Common myeloid progenitor, CD34-positive (primary cell): ENCODE results near the gene C14orf132. TPM values are rescaled to one million over a fixed set of nuclear protein-coding genes. Genes with fewer than 3 reads are reported as not detected.

ENCODE experiments used
- CTCF ChIA-PET: fragments of 350-600 bp; sonication (Branson Sonifier 250); formaldehyde crosslinking; loops from one replicate; lab custom pipeline; 2021; ENCODE audit warnings: antibody characterized with exemption; lab: Charles Lee
- POLR2A ChIA-PET: fragments of 350-600 bp; sonication (Branson Sonifier 250); formaldehyde crosslinking; loops from one replicate; lab custom pipeline; 2021; ENCODE audit warnings: antibody characterized with exemption; lab: Charles Lee
- DNase-seq, 3 donors: peaks; one replicate each; pipeline versions ENCODE4 v3.0.0 to v3.0.0-alpha.2; 2013
- H3K27ac ChIP-seq, 2 experiments: 1 replicate in 1 of 2; 2 replicates in 1 of 2; pipeline ENCODE4 v1.7.0; 2013; ENCODE audit warnings: inconsistent platforms in 2 of 2, low read length in 2 of 2, mild to moderate bottlenecking in 2 of 2, low read depth in 1 of 2, moderate library complexity in 1 of 2; ENCODE audit not compliant: severe bottlenecking in 2 of 2, insufficient read depth in 1 of 2, poor library complexity in 1 of 2
- H3K27me3 ChIP-seq, 5 experiments: replicated peaks in 2 of 5; 1 replicate in 3 of 5; 2 replicates in 2 of 5; pipeline versions ENCODE4 v1.6.1 to v1.7.0; 2013; ENCODE audit warnings: low read length in 4 of 5, mild to moderate bottlenecking in 2 of 5, moderate library complexity in 2 of 5, inconsistent platforms in 1 of 5; ENCODE audit not compliant: insufficient read depth in 5 of 5, control insufficient read depth in 4 of 5
- H3K36me3 ChIP-seq, 4 experiments: 1 replicate in 2 of 4; 2 replicates in 2 of 4; pipeline versions ENCODE4 v1.6.1 to v1.7.0; 2013; ENCODE audit warnings: low read length in 3 of 4, control low read depth in 1 of 4, mild to moderate bottlenecking in 1 of 4; ENCODE audit not compliant: control insufficient read depth in 4 of 4, insufficient read depth in 4 of 4
- H3K4me1 ChIP-seq, 4 experiments: 1 replicate in 3 of 4; 2 replicates in 1 of 4; pipeline versions ENCODE4 v1.6.1 to v1.7.1; 2013; ENCODE audit warnings: low read length in 3 of 4, mild to moderate bottlenecking in 3 of 4, control low read depth in 1 of 4, inconsistent platforms in 1 of 4, moderate library complexity in 1 of 4; ENCODE audit not compliant: control insufficient read depth in 4 of 4, insufficient read depth in 4 of 4; ENCODE audit errors: control extremely low read depth in 1 of 4
- H3K4me3 ChIP-seq, 7 experiments: 1 replicate in 4 of 7; 2 replicates in 3 of 7; pipeline versions ENCODE4 v1.5.1 to v1.7.0; 2013; ENCODE audit warnings: mild to moderate bottlenecking in 7 of 7, low read length in 6 of 7, moderate library complexity in 6 of 7, inconsistent platforms in 2 of 7, low read depth in 2 of 7, control low read depth in 1 of 7; ENCODE audit not compliant: insufficient read depth in 4 of 7, control insufficient read depth in 1 of 7; ENCODE audit errors: extremely low read depth in 1 of 7
- H3K9me3 ChIP-seq, 5 experiments: 1 replicate in 4 of 5; 2 replicates in 1 of 5; pipeline versions ENCODE4 v1.6.1 to v1.7.1; 2013; ENCODE audit warnings: low read length in 4 of 5, mild to moderate bottlenecking in 2 of 5, inconsistent platforms in 1 of 5, low read depth in 1 of 5, moderate library complexity in 1 of 5; ENCODE audit not compliant: control insufficient read depth in 4 of 5, insufficient read depth in 2 of 5; ENCODE audit errors: control extremely low read depth in 1 of 5
- WGBS: methylation state at CpG from one replicate; pipeline ENCODE4 v1.1.5; 2013; ENCODE audit not compliant: insufficient coverage; 5-methylcytosine and 5-hydroxymethylcytosine counted together
- polyA plus RNA-seq: library from polyadenylated mRNA; unstranded; fragments of 120-200 nt; gene quantifications from one replicate; pipeline ENCODE4 v1.2.1, GENCODE V29; 2013

C14orf132 gene
- 0.05 TPM for polyA plus RNA-seq

- H3K9me3 ChIP-seq = peaks cover 0 to 3% (median 0%) of the 10 kb centered on the region in 5 experiments
- WGBS = under 1% methylated on average over 48 of the region's 72 CpGs
- ChIA-PET POLR2A (no interaction called here), CTCF (no interaction called here)
- DNase-seq = peak; percentile 5 to 16 (median 7)
- no peaks in the 10 kb centered on the region for H3K36me3 ChIP-seq
- H3K4me1 ChIP-seq = peaks cover 0 to 14% (median 8%) of the 10 kb centered on the region in 4 experiments
- H3K27ac ChIP-seq = no peak within 1 kb of the TSS
- H3K27me3 ChIP-seq = peaks cover 22 to 76% (median 31%) of the 10 kb centered on the region in 5 experiments
- peak within 1 kb of the TSS; percentile 26 to 74 (median 51) for H3K4me3 ChIP-seq
Observed at GRCh38 chr14:96038920-96039632, at the start of gene C14orf132. Gene C14orf132, plus strand, starts transcription at chr14:96039362. Its CDS starts 139 bp downstream, at chr14:96039501.

DNA sequence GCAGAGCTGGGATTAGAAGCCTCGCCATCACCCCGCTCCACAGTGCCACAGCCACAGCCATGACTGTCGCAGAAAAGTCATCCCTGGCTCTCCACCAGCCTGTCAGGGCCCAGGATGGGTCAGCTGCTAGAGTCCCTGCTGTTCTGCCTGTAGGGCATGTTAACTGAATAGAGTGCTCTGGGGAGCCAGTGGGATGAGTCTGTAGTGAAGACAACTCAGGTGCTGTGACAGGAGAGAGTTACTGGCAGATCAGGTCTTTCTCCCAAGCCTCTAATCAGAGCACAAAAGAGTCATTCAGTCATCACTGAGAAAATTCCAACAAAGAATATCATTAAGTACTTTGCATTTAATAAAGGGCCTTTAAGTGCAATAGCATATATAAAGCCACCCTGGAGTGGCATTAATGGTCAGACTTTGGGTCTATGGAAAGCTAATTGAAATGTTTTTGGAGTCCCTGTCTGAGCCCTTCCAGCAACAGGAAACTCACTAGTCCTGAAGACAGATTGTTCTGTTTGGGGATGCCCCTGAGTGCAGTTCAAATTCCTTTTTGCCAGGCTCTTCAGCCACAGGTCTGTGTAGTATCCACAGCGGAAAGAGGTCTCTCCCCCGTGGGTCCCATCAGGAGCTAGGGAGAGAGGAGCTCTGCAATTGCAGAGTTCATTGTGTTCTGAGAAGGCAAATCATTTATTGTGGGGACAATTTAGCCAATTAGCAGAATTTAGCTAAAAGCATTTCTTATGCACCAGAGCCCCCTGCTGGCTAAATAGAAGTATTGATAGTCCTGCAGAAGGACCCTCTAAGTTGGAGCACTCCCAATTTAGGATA, 45.2 kb upstream of the C14orf132 start:
- Histone ChIP-seq H3K27ac (no peak overlapping the region), H3K4me1 (no peaks in the 10 kb centered on the region), H3K4me3 (no peak overlapping the region), H3K9me3 (peaks cover 2 to 20% (median 9%) of the 10 kb centered on the region in 5 experiments), H3K27me3 (peaks cover 0 to 17% (median 14%) of the 10 kb centered on the region in 5 experiments), H3K36me3 (no peaks in the 10 kb centered on the region)
- CTCF ChIA-PET = interaction anchor here (1.0 to 7.6 kb wide), 4 partner anchors 11 to 433 kb away, joined by 4 to 52 read pairs (median 5); no protein-coding TSS in a partner anchor
- peak; percentile 34 to 64 (median 55) for DNase-seq
- whole genome bisulfite sequencing = 55% methylated on average over 4 of the region's 5 CpGs
- POLR2A ChIA-PET = no interaction called here

- 44% methylated on average over 2 of the region's 3 CpGs for WGBS
- DNase-seq = no peak
- peaks cover 0 to 19% (median 15%) of the 10 kb centered on the region in 5 experiments for H3K27me3 ChIP-seq
- ChIA-PET POLR2A (no interaction called here), CTCF (interaction anchor here (1.0 to 7.6 kb wide), 4 partner anchors 11 to 434 kb away, joined by 4 to 52 read pairs (median 5); no protein-coding TSS in a partner anchor)
- no peak overlapping the region for H3K27ac ChIP-seq
- H3K9me3 ChIP-seq = peaks cover 2 to 20% (median 9%) of the 10 kb centered on the region in 5 experiments
- H3K36me3 ChIP-seq = no peaks in the 10 kb centered on the region
- no peaks in the 10 kb centered on the region for H3K4me1 ChIP-seq
- H3K4me3 ChIP-seq = no peak overlapping the region
Observed at GRCh38 chr14:95994593-95994928, 44.6 kb upstream of the C14orf132 start.

GRCh38 chr14:95998656-95999055, 40.5 kb upstream of the C14orf132 start:
- Histone ChIP-seq H3K36me3 (no peaks in the 10 kb centered on the region), H3K27ac (no peak overlapping the region), H3K4me1 (no peaks in the 10 kb centered on the region), H3K9me3 (peaks cover 0 to 4% (median 0%) of the 10 kb centered on the region in 5 experiments), H3K27me3 (peaks cover 0 to 27% (median 15%) of the 10 kb centered on the region in 5 experiments), H3K4me3 (no peak overlapping the region)
- CTCF ChIA-PET = no interaction called here
- no peak for DNase-seq
- WGBS = 63% methylated on average over 1 of the region's 1 CpG
- POLR2A ChIA-PET = no interaction called here

GRCh38 chr14:96001866-96002497, 37.2 kb upstream of the C14orf132 start:
- Histone ChIP-seq H3K27ac (no peak overlapping the region), H3K4me1 (no peaks in the 10 kb centered on the region), H3K27me3 (peaks cover 0 to 23% (median 15%) of the 10 kb centered on the region in 5 experiments), H3K36me3 (no peaks in the 10 kb centered on the region), H3K4me3 (no peak overlapping the region), H3K9me3 (peaks cover 0 to 7% (median 0%) of the 10 kb centered on the region in 5 experiments)
- ChIA-PET CTCF (interaction anchor here (1.1 kb wide), 1 partner anchor 228 kb away, joined by 3 read pairs; no protein-coding TSS in a partner anchor), POLR2A (no interaction called here)
- DNase-seq = no peak
- WGBS = 75% methylated on average over 4 of the region's 5 CpGs

DNA sequence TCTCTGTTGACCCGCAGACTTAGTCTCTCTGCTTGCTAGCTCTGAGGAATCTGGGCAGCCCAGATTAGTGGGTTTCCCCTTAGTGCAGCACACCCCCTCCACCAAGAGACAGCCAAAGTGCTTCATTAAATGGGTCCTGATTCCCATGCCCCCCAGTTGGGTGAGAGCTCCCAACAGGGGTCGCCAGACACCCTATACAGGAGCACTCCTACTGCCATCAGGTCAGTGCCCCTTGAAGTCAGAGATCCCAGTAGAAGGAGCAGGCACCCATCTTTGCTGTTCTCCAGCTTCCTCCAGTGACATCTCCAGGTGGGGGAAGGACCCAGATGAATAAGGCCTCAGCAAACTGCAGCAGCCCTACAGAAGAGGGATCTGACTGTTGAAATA, 36.7 kb upstream of the C14orf132 start:
- CTCF ChIA-PET = interaction anchor here (1.1 kb wide), 1 partner anchor 228 kb away, joined by 3 read pairs; no protein-coding TSS in a partner anchor

More for the DNA sequence above, 36.7 kb upstream of the C14orf132 start:
- WGBS = 69% methylated on average over 2 of the region's 2 CpGs
- Histone ChIP-seq H3K4me1 (no peaks in the 10 kb centered on the region), H3K27me3 (peaks cover 0 to 23% (median 13%) of the 10 kb centered on the region in 5 experiments), H3K27ac (no peak overlapping the region), H3K36me3 (no peaks in the 10 kb centered on the region), H3K9me3 (peaks cover 0 to 7% (median 0%) of the 10 kb centered on the region in 5 experiments), H3K4me3 (no peak overlapping the region)
- POLR2A ChIA-PET = no interaction called here
- no peak for DNase-seq
